PC-3 (cell line): ENCODE results near the gene ADAMTSL3. TPM values are rescaled to one million over a fixed set of nuclear protein-coding genes. Genes with fewer than 3 reads are reported as not detected.

Experiments used
- ATAC-seq: fragments of 200-7000 bp; cut with Tn5 transposase; 2 replicates; pipeline ENCODE4 v1.9.1; 2020; ENCODE audit warnings: mild to moderate bottlenecking, moderate library complexity
- BruUV-seq: library from RNA; stranded (reverse); fragments of 400-500 nt; replicated peaks from 2 replicates; lab custom pipeline; 2021; lab: Mats Ljungman, UMichigan
- CTCF ChIA-PET: fragments of 300-600 bp; sonication (Branson Sonifier 250); formaldehyde crosslinking; loops from one replicate; lab custom pipeline; 2022; ENCODE audit warnings: antibody characterized with exemption; lab: Charles Lee
- POLR2A ChIA-PET: fragments of 300-600 bp; sonication (Branson Sonifier 250); formaldehyde crosslinking; loops from one replicate; lab custom pipeline; 2022; ENCODE audit warnings: antibody characterized with exemption; ENCODE audit not compliant: unreplicated experiment; lab: Charles Lee
- DNase-seq: peaks from one replicate; pipeline ENCODE4 v3.0.0-alpha.2; 2015
- H2AFZ ChIP-seq: fragments of 300-600 bp; sonication (generic); 2 replicates; pipeline ENCODE4 v1.6.0; 2016; ENCODE audit warnings: antibody characterized with exemption, low read length
- H3F3A ChIP-seq: fragments of 300-600 bp; sonication (generic); one replicate; pipeline ENCODE4 v1.6.0; 2017; ENCODE audit warnings: antibody characterized with exemption, low read length, control low read depth, mild to moderate bottlenecking; ENCODE audit not compliant: unreplicated experiment
- H3K27ac ChIP-seq: fragments of 300-600 bp; sonication (generic); 2 replicates; pipeline ENCODE4 v1.5.1; 2016; ENCODE audit warnings: mild to moderate bottlenecking, low read length
- H3K27me3 ChIP-seq: fragments of 300-600 bp; sonication (generic); 2 replicates; pipeline ENCODE4 v1.6.1; 2016; ENCODE audit warnings: low read length, mixed read lengths
- H3K36me3 ChIP-seq: fragments of 300-600 bp; sonication (generic); 2 replicates; pipeline ENCODE4 v1.6.1; 2016; ENCODE audit warnings: low read depth, mixed run types, low read length, mixed read lengths
- H3K4me1 ChIP-seq: fragments of 300-600 bp; sonication (generic); 2 replicates; pipeline ENCODE4 v1.5.1; 2016; ENCODE audit warnings: low read length; ENCODE audit not compliant: insufficient read depth
- H3K4me2 ChIP-seq: fragments of 300-600 bp; sonication (generic); 2 replicates; pipeline ENCODE4 v1.6.0; 2016; ENCODE audit warnings: low read length
- H3K4me3 ChIP-seq: fragments of 300-600 bp; sonication (generic); 2 replicates; pipeline ENCODE4 v1.5.1; 2016; ENCODE audit warnings: mild to moderate bottlenecking, low read length, mixed read lengths
- H3K79me2 ChIP-seq: fragments of 300-600 bp; sonication (generic); 2 replicates; pipeline ENCODE4 v1.6.1; 2017; ENCODE audit warnings: low read length, mixed read lengths
- H3K9ac ChIP-seq: fragments of 300-600 bp; sonication (generic); 2 replicates; pipeline ENCODE4 v1.6.0; 2016; ENCODE audit warnings: mild to moderate bottlenecking, low read length
- H3K9me2 ChIP-seq: fragments of 300-600 bp; sonication (generic); replicated peaks from 2 replicates; pipeline ENCODE4 v1.6.1; 2016; ENCODE audit warnings: mixed run types, low read length, mixed read lengths
- H3K9me3 ChIP-seq: fragments of 300-600 bp; sonication (generic); 2 replicates; pipeline ENCODE4 v1.6.1; 2016; ENCODE audit warnings: low read length, mixed read lengths
- H4K20me1 ChIP-seq: fragments of 300-600 bp; sonication (generic); 2 replicates; pipeline ENCODE4 v1.6.1; 2016; ENCODE audit warnings: low read length, mixed read lengths
- CTCF ChIP-seq: fragments of 300-600 bp; sonication (generic); conservative IDR thresholded peaks from 2 replicates; pipeline ENCODE4 v1.5.1; 2017; ENCODE audit warnings: antibody characterized with exemption, low read depth, mild to moderate bottlenecking, low read length
- EZH2 ChIP-seq: fragments of 300-600 bp; sonication (generic); IDR thresholded peaks from one replicate; pipeline ENCODE4 v1.6.1; 2017; ENCODE audit warnings: antibody characterized with exemption, mild to moderate bottlenecking, low read length; ENCODE audit not compliant: unreplicated experiment
- EZH2phosphoT487 ChIP-seq: fragments of 300-600 bp; sonication (generic); IDR thresholded peaks from 2 replicates; pipeline ENCODE4 v1.6.1; 2018; ENCODE audit warnings: mild to moderate bottlenecking, antibody characterized with exemption, low read length, borderline replicate concordance
- intact Hi-C: fragments of 100-400 bp; cut with micrococcal nuclease; formaldehyde crosslinking; loops from 2 replicates; pipeline ENCODE4 v1.9.0; 2023
- total RNA-seq: library from RNA; depleted of rRNA; stranded (reverse); fragments of >200 nt; gene quantifications from 2 replicates; pipeline ENCODE4 v1.2.3, GENCODE V29; 2014

ADAMTSL3 gene
- total RNA-seq, 1 experiment from 2014 or later = 7.9 TPM

GRCh38 chr15:83654379-83655236 is 685 bp downstream of the ADAMTSL3 start:
- Histone ChIP-seq H3K9me2 (no peaks in the 10 kb centered on the region), H3K79me2 (peaks cover 13% of the 10 kb centered on the region), H3K27me3 (no peaks in the 10 kb centered on the region), H3K9ac (peak overlapping the region; percentile 74), H3F3A (no peaks in the 10 kb centered on the region), H3K4me1 (peaks cover 45% of the 10 kb centered on the region), H3K9me3 (no peaks in the 10 kb centered on the region), H2AFZ (peak overlapping the region; percentile 83), H3K4me3 (peak overlapping the region; percentile 84), H3K4me2 (peak overlapping the region; percentile 95), H4K20me1 (no peaks in the 10 kb centered on the region), H3K27ac (no peak overlapping the region; the same call in 1 of the 2 replicates), H3K36me3 (no peaks in the 10 kb centered on the region; the same call in 1 of the 2 replicates)
- POLR2A ChIA-PET = interaction anchor here (0.6 kb wide), 1 partner anchor 78 kb away, joined by 3 read pairs; no protein-coding TSS in a partner anchor
- intact Hi-C loops = loop anchor here (1.0 to 10.0 kb wide), 5 partner anchors 78 to 380 kb away; no protein-coding TSS in a partner anchor
- ATAC-seq = peak; percentile 17
- no peak for TF ChIP-seq EZH2phosphoT487
- TF ChIP-seq CTCF = no peak
- TF ChIP-seq EZH2 = no peak
- peak; percentile 12 for DNase-seq
- CTCF ChIA-PET = interaction anchor here (1.0 kb wide), 1 partner anchor 92 kb away, joined by 4 read pairs; no protein-coding TSS in a partner anchor
- no TSS peak for BruUV-seq

- ATAC-seq (no peak), DNase-seq (no peak)
- H3K36me3 ChIP-seq = peaks cover 4% of the 10 kb centered on the region
- CTCF ChIA-PET = no interaction called here
- H3K27me3 ChIP-seq = no peaks in the 10 kb centered on the region
- intact Hi-C loops = loop anchor here (2.0 to 10.0 kb wide), 3 partner anchors 78 to 380 kb away; no protein-coding TSS in a partner anchor
- H3K27ac ChIP-seq = no peak overlapping the region
- TF ChIP-seq EZH2 = no peak
- TF ChIP-seq CTCF = no peak
- no peak for TF ChIP-seq EZH2phosphoT487
- H3K9ac ChIP-seq = 0 out of 2 replicates have a peak overlapping the region, but pooled peaks have one; percentile 74
- H3K79me2 ChIP-seq = peaks cover 13% of the 10 kb centered on the region
- BruUV-seq = no TSS peak
- POLR2A ChIA-PET = no interaction called here
- no peaks in the 10 kb centered on the region for H3K9me2 ChIP-seq
- peaks cover 45% of the 10 kb centered on the region for H3K4me1 ChIP-seq
- H3F3A ChIP-seq = no peaks in the 10 kb centered on the region
- H2AFZ ChIP-seq = no peak overlapping the region
- no peaks in the 10 kb centered on the region for H3K9me3 ChIP-seq
- no peaks in the 10 kb centered on the region for H4K20me1 ChIP-seq
- H3K4me2 ChIP-seq = peak overlapping the region; percentile 95
- H3K4me3 ChIP-seq = peak overlapping the region; percentile 84
Observed at GRCh38 chr15:83655237-83655616, 1.3 kb downstream of the ADAMTSL3 start.
